CD14-positive monocyte (primary cell): ENCODE results near the gene SZT2. TPM values are rescaled to one million over a fixed set of nuclear protein-coding genes. Genes with fewer than 3 reads are reported as not detected.
A peak's percentile ranks its signal among the peaks of the same experiment; 100 is the strongest.

Source experiments
- DNase-seq, 3 donors: peaks; one replicate each; pipeline ENCODE4 v3.0.0-alpha.2; 2011 to 2022
- H2AFZ ChIP-seq: 2 replicates; pipeline ENCODE4 v1.6.0; 2012; ENCODE audit warnings: mild to moderate bottlenecking, low read depth, low read length, inconsistent platforms; ENCODE audit not compliant: insufficient read depth, poor library complexity, severe bottlenecking
- H3K27ac ChIP-seq, 2 donors: 1 replicate in 1 of 2; 2 replicates in 1 of 2; pipeline ENCODE4 v1.5.1; 2012 to 2013; ENCODE audit warnings: low read length in 2 of 2, control low read depth in 1 of 2, inconsistent platforms in 1 of 2, low read depth in 1 of 2, mild to moderate bottlenecking in 1 of 2
- H3K27me3 ChIP-seq, 2 donors: one replicate each; pipeline versions ENCODE4 v1.6.0 to v1.6.1; 2011 to 2013; ENCODE audit warnings: low read length in 2 of 2; ENCODE audit not compliant: control insufficient read depth in 2 of 2, insufficient read depth in 2 of 2
- H3K36me3 ChIP-seq, 2 donors: replicated peaks in 1 of 2; 1 replicate in 1 of 2; 2 replicates in 1 of 2; pipeline versions ENCODE4 v1.5.1 to v1.6.1; 2012 to 2013; ENCODE audit warnings: low read length in 2 of 2, control low read depth in 1 of 2, inconsistent platforms in 1 of 2, mild to moderate bottlenecking in 1 of 2; ENCODE audit not compliant: insufficient read depth in 2 of 2, control insufficient read depth in 1 of 2
- H3K4me1 ChIP-seq, 2 donors: 1 replicate in 1 of 2; 2 replicates in 1 of 2; pipeline versions ENCODE4 v1.5.1 to v1.6.1; 2012 to 2013; ENCODE audit warnings: low read length in 2 of 2, control low read depth in 1 of 2, inconsistent platforms in 1 of 2, mild to moderate bottlenecking in 1 of 2, moderate library complexity in 1 of 2; ENCODE audit not compliant: insufficient read depth in 2 of 2, control insufficient read depth in 1 of 2
- H3K4me2 ChIP-seq: replicated peaks from 2 replicates; pipeline ENCODE3; 2012; ENCODE audit warnings: low read length, moderate library complexity, mild to moderate bottlenecking; ENCODE audit not compliant: poor library complexity, severe bottlenecking; ENCODE audit errors: extremely low read depth
- H3K4me3 ChIP-seq, 3 experiments: fragments of 200-600 bp in 1 of 3; sonication (generic) in 1 of 3; replicated peaks in 1 of 3; 1 replicate in 2 of 3; 2 replicates in 1 of 3; pipeline ENCODE4 v1.5.1; 2011 to 2013; ENCODE audit warnings: low read length in 3 of 3, mild to moderate bottlenecking in 3 of 3, control low read depth in 2 of 3, low read depth in 2 of 3, inconsistent platforms in 1 of 3, moderate library complexity in 1 of 3
- H3K79me2 ChIP-seq: 2 replicates; pipeline ENCODE4 v1.6.0; 2012; ENCODE audit warnings: mild to moderate bottlenecking, control low read depth, inconsistent platforms, low read length, moderate library complexity; ENCODE audit not compliant: insufficient read depth
- H3K9ac ChIP-seq: 2 replicates; pipeline ENCODE4 v1.6.0; 2017; ENCODE audit warnings: low read length, mild to moderate bottlenecking; ENCODE audit not compliant: insufficient read depth, poor library complexity, severe bottlenecking
- H3K9me3 ChIP-seq, 2 donors: replicated peaks in 1 of 2; 1 replicate in 1 of 2; 2 replicates in 1 of 2; pipeline versions ENCODE4 v1.5.1 to v1.6.1; 2012 to 2013; ENCODE audit warnings: low read length in 2 of 2, control low read depth in 1 of 2; ENCODE audit not compliant: control insufficient read depth in 1 of 2, insufficient read depth in 1 of 2
- H4K20me1 ChIP-seq: 2 replicates; pipeline ENCODE4 v1.6.0; 2012; ENCODE audit warnings: mild to moderate bottlenecking, low read length, control low read depth, moderate library complexity; ENCODE audit not compliant: insufficient read depth
- H3K27ac Mint-ChIP-seq, 7 donors: one replicate each; pipeline ENCODE4 v1.8.0; 2020; ENCODE audit warnings: mild to moderate bottlenecking in 7 of 7, mixed read lengths in 7 of 7, moderate library complexity in 6 of 7, inconsistent platforms in 2 of 7
- H3K27me3 Mint-ChIP-seq, 3 donors: one replicate each; pipeline ENCODE4 v1.8.0; 2021 to 2022; ENCODE audit warnings: low read depth in 3 of 3, mild to moderate bottlenecking in 3 of 3, mixed read lengths in 3 of 3, moderate library complexity in 3 of 3, inconsistent platforms in 1 of 3
- H3K36me3 Mint-ChIP-seq, 2 donors: one replicate each; pipeline ENCODE4 v1.8.0; 2020; ENCODE audit warnings: mixed read lengths in 2 of 2, inconsistent platforms in 1 of 2, mild to moderate bottlenecking in 1 of 2
- H3K4me1 Mint-ChIP-seq: one replicate; pipeline ENCODE4 v1.8.0; 2020; ENCODE audit warnings: mild to moderate bottlenecking, mixed read lengths
- H3K4me3 Mint-ChIP-seq, 2 donors: one replicate each; pipeline ENCODE4 v1.8.0; 2020; ENCODE audit warnings: mild to moderate bottlenecking in 2 of 2, mixed read lengths in 2 of 2, moderate library complexity in 1 of 2
- H3K9me3 Mint-ChIP-seq, 7 donors: one replicate each; pipeline ENCODE4 v1.8.0; 2020 to 2022; ENCODE audit warnings: mixed read lengths in 7 of 7, mild to moderate bottlenecking in 6 of 7, moderate library complexity in 6 of 7, inconsistent platforms in 2 of 7
- CTCF ChIP-seq: fragments of 200-600 bp; IDR thresholded peaks from one replicate; pipeline ENCODE4 v1.8.0; 2022; ENCODE audit warnings: antibody characterized with exemption, mild to moderate bottlenecking
- WGBS: methylation state at CpG from one replicate; pipeline ENCODE4 v1.1.5; 2013; ENCODE audit warnings: missing lambda C conversion rate; ENCODE audit not compliant: insufficient coverage; 5-methylcytosine and 5-hydroxymethylcytosine counted together
- intact Hi-C, 2 donors: fragments of 100-400 bp; cut with micrococcal nuclease; formaldehyde crosslinking; loops; one replicate each; pipeline versions ENCODE4 v1.15.0 to v1.15.1; 2023
- polyA plus RNA-seq, 3 donors: library from polyadenylated mRNA; depleted of rRNA in 1 of 3; unstranded in 2 of 3; stranded (reverse) in 1 of 3; fragments of 300-500 nt in 2 of 3; fragments of >200 nt in 1 of 3; fragmentation: Illumina TruSeq in 2 of 3; gene quantifications; 1 replicate in 2 of 3; 2 replicates in 1 of 3; pipeline ENCODE4 v1.2.3, GENCODE V29; 2012 to 2021

Gene SZT2
- polyA plus RNA-seq, 3 donors = 2.4 to 29.9 (median 2.6) TPM

- no peak overlapping the region for H3K9ac ChIP-seq
- H3K36me3 Mint-ChIP-seq = peaks cover 85 to 95% of the 10 kb centered on the region in 2 donors
- no peaks in the 10 kb centered on the region for H3K79me2 ChIP-seq
- DNase-seq = no peak
- no peak overlapping the region for H3K4me2 ChIP-seq
- H3K4me3 ChIP-seq = no peak overlapping the region
- intact Hi-C loops = no loop called here
- no peaks in the 10 kb centered on the region for H3K9me3 ChIP-seq
- H3K27me3 Mint-ChIP-seq = peaks cover 0 to 4% (median 0%) of the 10 kb centered on the region in 3 donors
- H3K27me3 ChIP-seq = no peaks in the 10 kb centered on the region
- H3K9me3 Mint-ChIP-seq = peaks cover 0 to 3% (median 0%) of the 10 kb centered on the region in 7 donors
- H3K4me1 ChIP-seq = no peaks in the 10 kb centered on the region
- no peak for TF ChIP-seq CTCF
- H2AFZ ChIP-seq = no peak overlapping the region
- no peak overlapping the region for H3K27ac ChIP-seq
- no peaks in the 10 kb centered on the region for H4K20me1 ChIP-seq
- H3K4me3 Mint-ChIP-seq = no peak overlapping the region
- peaks cover 96 to 99% of the 10 kb centered on the region in 2 donors for H3K36me3 ChIP-seq
- WGBS = 94% methylated on average over 11 of the region's 11 CpGs
- no peaks in the 10 kb centered on the region for H3K4me1 Mint-ChIP-seq
- peak overlapping the region in 1 of 7 donors; percentile 1 for H3K27ac Mint-ChIP-seq
These were observed 36.5 kb downstream of the SZT2 start for GRCh38 chr1:43426221-43426620.

- no peak overlapping the region for H3K4me2 ChIP-seq
- H3K4me1 ChIP-seq = no peaks in the 10 kb centered on the region
- Mint-ChIP-seq H3K4me3 (no peak overlapping the region), H3K36me3 (peaks cover 96 to 98% of the 10 kb centered on the region in 2 donors), H3K27ac (peak overlapping the region in 1 of 7 donors; percentile 53), H3K4me1 (no peaks in the 10 kb centered on the region), H3K27me3 (peaks cover 0 to 3% (median 0%) of the 10 kb centered on the region in 3 donors), H3K9me3 (peaks cover 0 to 3% (median 0%) of the 10 kb centered on the region in 7 donors)
- H3K36me3 ChIP-seq = peaks cover 97 to 100% of the 10 kb centered on the region in 2 donors
- H3K27ac ChIP-seq = no peak overlapping the region
- H2AFZ ChIP-seq = no peak overlapping the region
- H3K9ac ChIP-seq = no peak overlapping the region
- H3K27me3 ChIP-seq = no peaks in the 10 kb centered on the region
- intact Hi-C loops = no loop called here
- H3K79me2 ChIP-seq = no peaks in the 10 kb centered on the region
- TF ChIP-seq CTCF = no peak
- H4K20me1 ChIP-seq = no peaks in the 10 kb centered on the region
- H3K4me3 ChIP-seq = no peak overlapping the region
- H3K9me3 ChIP-seq = no peaks in the 10 kb centered on the region
- 97% methylated on average over 13 of the region's 14 CpGs for WGBS
- DNase-seq = no peak
These were observed 37.8 kb downstream of the SZT2 start for GRCh38 chr1:43427524-43427923.
